A549 (cell line): Measurements from ENCODE around the gene PNLIPRP1. TPM values are rescaled to one million over a fixed set of nuclear protein-coding genes. Genes with fewer than 3 reads are reported as not detected.

Experiments
- ATAC-seq, 2 experiments: fragments of 200-7000 bp in 1 of 2; fragments of >200 bp in 1 of 2; cut with Nextera tagmentation in 1 of 2; cut with Tn5 transposase in 1 of 2; 3 replicates each; pipeline versions ENCODE4 v1.8.0 to v1.9.1; 2018 to 2020; ENCODE audit warnings: mild to moderate bottlenecking in 1 of 2, moderate library complexity in 1 of 2
- CTCF ChIA-PET: fragments of 300-600 bp; sonication (Branson Sonifier 250); formaldehyde crosslinking; extraction: SDS; loops from one replicate; lab custom pipeline; 2021; ENCODE audit warnings: antibody characterized with exemption, inconsistent platforms; lab: Yijun Ruan, JAX
- POLR2A ChIA-PET: fragments of 350-600 bp; formaldehyde crosslinking; extraction: SDS; loops from one replicate; lab custom pipeline; 2021; ENCODE audit warnings: antibody characterized with exemption, inconsistent platforms; lab: Yijun Ruan, JAX
- DNase-seq, 2 experiments: peaks; one replicate each; pipeline versions ENCODE4 v3.0.0 to v3.0.0-alpha.2; 2011 to 2016; ENCODE audit warnings: low read depth in 1 of 2, low spot score in 1 of 2
- FAIRE-seq: peaks from 2 replicates; lab custom pipeline; 2011; peaks lifted over from hg19 to GRCh38; lab: Jason Lieb, UNC
- H3K27ac ChIP-seq, 2 experiments: fragments of >200 bp; sonication (Bioruptor Twin); formaldehyde crosslinking; 3 replicates each; pipeline ENCODE4 v1.5.1; 2016 to 2017
- H3K4me1 ChIP-seq: fragments of >200 bp; sonication (Bioruptor Twin); formaldehyde crosslinking; 3 replicates; pipeline ENCODE4 v1.6.1; 2016
- H3K4me2 ChIP-seq: fragments of >200 bp; sonication (Bioruptor Twin); formaldehyde crosslinking; 3 replicates; pipeline ENCODE4 v1.6.1; 2016
- H3K4me3 ChIP-seq: fragments of >200 bp; sonication (Bioruptor Twin); formaldehyde crosslinking; 3 replicates; pipeline ENCODE4 v1.5.1; 2016
- H3K9me3 ChIP-seq: fragments of >200 bp; sonication (Bioruptor Twin); formaldehyde crosslinking; 3 replicates; pipeline ENCODE4 v1.6.1; 2016
- CBX2 ChIP-seq: fragments of 200-600 bp; sonication (generic); IDR thresholded peaks from 2 replicates; pipeline ENCODE4 v1.6.1; 2016; ENCODE audit warnings: low read depth, mild to moderate bottlenecking, borderline replicate concordance
- CBX8 ChIP-seq: fragments of 200-600 bp; sonication (generic); IDR thresholded peaks from 2 replicates; pipeline ENCODE4 v1.6.1; 2016
- CHD4 ChIP-seq: fragments of 200-600 bp; sonication (generic); IDR thresholded peaks from 2 replicates; pipeline ENCODE4 v1.6.1; 2016; ENCODE audit warnings: antibody characterized with exemption, mild to moderate bottlenecking, borderline replicate concordance
- EHMT2 ChIP-seq: fragments of 200-600 bp; sonication (generic); IDR thresholded peaks from 2 replicates; pipeline ENCODE4 v1.6.1; 2016; ENCODE audit warnings: antibody characterized with exemption, low read depth, mild to moderate bottlenecking, moderate library complexity
- FOSB ChIP-seq: fragments of 250-450 bp; sonication (Bioruptor Pico); IDR thresholded peaks from 2 replicates; pipeline ENCODE4 v1.5.0; 2020; ENCODE audit warnings: mild to moderate bottlenecking, moderate library complexity
- HEYL ChIP-seq: fragments of 250-450 bp; sonication (Bioruptor Pico); IDR thresholded peaks from 2 replicates; pipeline ENCODE4 v1.8.0; 2021; ENCODE audit warnings: mild to moderate bottlenecking, moderate library complexity
- HOXA7 ChIP-seq: fragments of 250-450 bp; sonication (Bioruptor Pico); IDR thresholded peaks from 2 replicates; pipeline ENCODE4 v1.5.0; 2020; ENCODE audit warnings: mild to moderate bottlenecking, moderate library complexity
- JUN ChIP-seq, 2 experiments: fragments of >200 bp; sonication (Bioruptor Twin); formaldehyde crosslinking; IDR thresholded peaks; 2 replicates in 1 of 2; 3 replicates in 1 of 2; pipeline ENCODE4 v1.6.1; 2016 to 2017
- KDM1A ChIP-seq: fragments of 200-600 bp; sonication (generic); IDR thresholded peaks from 2 replicates; pipeline ENCODE4 v1.6.1; 2016; ENCODE audit warnings: low read depth, mild to moderate bottlenecking
- KDM5A ChIP-seq: fragments of 200-600 bp; sonication (generic); IDR thresholded peaks from 2 replicates; pipeline ENCODE4 v1.6.1; 2016; ENCODE audit warnings: antibody characterized with exemption, mild to moderate bottlenecking
- MAFK ChIP-seq: fragments of 450-650 bp; IDR thresholded peaks from 2 replicates; pipeline ENCODE4 v1.6.1; 2014; ENCODE audit not compliant: partially characterized antibody
- MYC ChIP-seq: IDR thresholded peaks from 2 replicates; pipeline ENCODE4 v1.6.1; 2012; ENCODE audit warnings: mild to moderate bottlenecking, inconsistent platforms, low read length, improper control_type of control experiment, borderline replicate concordance
- PBX3 ChIP-seq: IDR thresholded peaks from 2 replicates; pipeline ENCODE4 v1.6.1; 2012
- POLR2A ChIP-seq: IDR thresholded peaks from 2 replicates; pipeline ENCODE4 v1.6.1; 2012; ENCODE audit warnings: mild to moderate bottlenecking, low read length
- RARB ChIP-seq: fragments of 250-450 bp; sonication (Bioruptor Pico); IDR thresholded peaks from 2 replicates; pipeline ENCODE4 v1.8.0; 2021; ENCODE audit warnings: mild to moderate bottlenecking, moderate library complexity
- RCOR1 ChIP-seq: fragments of 150-350 bp; IDR thresholded peaks from 2 replicates; pipeline ENCODE4 v1.6.1; 2014; ENCODE audit warnings: antibody characterized with exemption, low read length, low read depth
- RNF2 ChIP-seq: fragments of 200-600 bp; sonication (generic); IDR thresholded peaks from 2 replicates; pipeline ENCODE4 v1.6.1; 2016; ENCODE audit warnings: low read depth, mild to moderate bottlenecking, antibody characterized with exemption, moderate library complexity, borderline replicate concordance
- SMC3 ChIP-seq: fragments of >200 bp; sonication (Bioruptor Twin); formaldehyde crosslinking; IDR thresholded peaks from 3 replicates; pipeline ENCODE4 v1.6.1; 2018; ENCODE audit warnings: inconsistent platforms
- ZC3H11A ChIP-seq: fragments of 450-650 bp; IDR thresholded peaks from 2 replicates; pipeline ENCODE4 v1.6.1; 2014; ENCODE audit warnings: antibody characterized with exemption, mild to moderate bottlenecking
- ZNF302 ChIP-seq: fragments of 250-450 bp; sonication (Bioruptor Pico); IDR thresholded peaks from 2 replicates; pipeline ENCODE4 v1.9.0; 2021; ENCODE audit warnings: inconsistent platforms, mild to moderate bottlenecking, moderate library complexity
- WGBS: methylation state at CpG from one replicate; pipeline ENCODE4 v1.1.6; 2017; ENCODE audit errors: missing lambda C conversion rate; 5-methylcytosine and 5-hydroxymethylcytosine counted together
- polyA plus RNA-seq, 4 experiments: library from polyadenylated mRNA; depleted of rRNA in 3 of 4; stranded (reverse); fragments of >200 nt; fragmentation: RNase III in 1 of 4; extraction: RNeasy Plus Mini Kit Qiagen cat#74134 plus additional on column Dnase treatment in 1 of 4; gene quantifications; 2 replicates in 3 of 4; 3 replicates in 1 of 4; pipeline ENCODE4 v1.2.3, GENCODE V29; 2011 to 2017

Gene PNLIPRP1
- polyA plus RNA-seq, 2 of the 4 experiments (the other 2 are of a cell fraction), result not detected

GRCh38 chr10:116599991-116600390 is 9.2 kb downstream of the PNLIPRP1 start:
- FAIRE-seq, result no peak
- CTCF ChIA-PET, result no interaction called here

GRCh38 chr10:116602648-116603400 is 12.1 kb downstream of the PNLIPRP1 start:
- CTCF ChIA-PET, result no interaction called here
- no peak overlapping the region for H3K4me3 ChIP-seq
- DNase-seq, result no peak
- no peak overlapping the region for H3K4me2 ChIP-seq
- H3K9me3 ChIP-seq, result no peaks in the 10 kb centered on the region
- 51% methylated on average over 8 of the region's 10 CpGs for WGBS
- no peak for TF ChIP-seq ZNF302 (CRISPR knock-in tag)
- POLR2A ChIA-PET, result no interaction called here
- no peak for FAIRE-seq
- ATAC-seq, result no peak
- H3K4me1 ChIP-seq, result no peaks in the 10 kb centered on the region
- H3K27ac ChIP-seq, result no peak overlapping the region

More at GRCh38 chr10:116599991-116600390, 9.2 kb downstream of the PNLIPRP1 start:
- Histone ChIP-seq H3K9me3 (no peaks in the 10 kb centered on the region), H3K27ac (no peak overlapping the region), H3K4me3 (no peak overlapping the region), H3K4me2 (no peak overlapping the region), H3K4me1 (no peaks in the 10 kb centered on the region)
- DNase-seq (no peak), ATAC-seq (no peak)
- no peak for TF ChIP-seq KDM5A
- TF ChIP-seq EHMT2, result no peak
- no peak for TF ChIP-seq POLR2A
- TF ChIP-seq CBX8, result no peak
- no peak for TF ChIP-seq KDM1A
- no peak for TF ChIP-seq SMC3
- no peak for TF ChIP-seq ZNF302 (CRISPR knock-in tag)
- no peak for TF ChIP-seq ZC3H11A
- no peak for TF ChIP-seq CHD4
- no peak for TF ChIP-seq RCOR1
- no peak for TF ChIP-seq CBX2
- WGBS, result 7% methylated on average over 5 of the region's 5 CpGs
- POLR2A ChIA-PET, result no interaction called here

- no peak overlapping the region for H3K4me2 ChIP-seq
- no peaks in the 10 kb centered on the region for H3K4me1 ChIP-seq
- DNase-seq (no peak), ATAC-seq (no peak), FAIRE-seq (no peak)
- 31% methylated on average over 7 of the region's 8 CpGs for WGBS
- no peak overlapping the region for H3K27ac ChIP-seq
- POLR2A ChIA-PET, result no interaction called here
- TF ChIP-seq RNF2 (no peak), JUN (IDR thresholded peaks at IDR 0.05) (no peak), FOSB (CRISPR knock-in tag) (no peak), MAFK (no peak), RARB (CRISPR knock-in tag) (no peak), HEYL (CRISPR knock-in tag) (no peak)
- CTCF ChIA-PET, result interaction anchor here (1.6 to 1.8 kb wide), 3 partner anchors 8 to 182 kb away, joined by 4 to 5 read pairs (median 4); no protein-coding TSS in a partner anchor
- no peak overlapping the region for H3K4me3 ChIP-seq
- no peaks in the 10 kb centered on the region for H3K9me3 ChIP-seq
Measured at GRCh38 chr10:116606061-116606483, 15.3 kb downstream of the PNLIPRP1 start.

GRCh38 chr10:116607336-116607735 is 16.6 kb downstream of the PNLIPRP1 start:
- DNase-seq (no peak), ATAC-seq (no peak), FAIRE-seq (no peak)
- 60% methylated on average over 6 of the region's 6 CpGs for WGBS
- ChIA-PET CTCF (interaction anchor here (1.6 to 1.8 kb wide), 2 partner anchors 10 to 181 kb away, joined by 4 read pairs; no protein-coding TSS in a partner anchor), POLR2A (no interaction called here)
- H3K4me1 ChIP-seq, result no peaks in the 10 kb centered on the region
- TF ChIP-seq HOXA7 (CRISPR knock-in tag), result no peak
- TF ChIP-seq PBX3, result no peak
- TF ChIP-seq MYC, result no peak
- no peaks in the 10 kb centered on the region for H3K9me3 ChIP-seq
- no peak overlapping the region for H3K4me2 ChIP-seq
- no peak overlapping the region for H3K27ac ChIP-seq
- no peak overlapping the region for H3K4me3 ChIP-seq
